ENCODE results near the gene ANKRD40.
"Not testable (repeated sequence)": the region's sequence is repeated elsewhere in the genome, so short reads cannot be mapped to it uniquely, and the experiment has no call there.

Gene ANKRD40

GRCh38 chr17:50685691-50686493 lies 21.8 kb downstream of the ANKRD40 start:
- DNase-seq (ENCODE audit: low spot score), result no peak

DNA sequence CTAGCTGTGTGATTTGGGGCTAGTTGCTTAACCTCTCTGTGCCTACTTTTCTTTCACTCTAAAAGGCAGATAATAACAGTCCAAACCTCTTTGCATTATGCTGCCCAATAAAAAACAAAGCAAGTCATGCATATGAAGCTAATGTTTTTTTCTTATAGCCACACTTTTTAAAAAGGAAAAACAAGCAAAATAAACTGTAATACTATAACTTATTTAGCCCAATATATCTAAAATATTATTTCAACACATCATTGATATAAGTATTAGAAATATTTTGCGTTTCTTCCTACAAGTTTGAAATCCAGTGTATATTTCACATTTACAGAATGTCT lies 22.4 kb downstream of the ANKRD40 start:
- DNase-seq (ENCODE audit: low spot score), result no peak

DNA sequence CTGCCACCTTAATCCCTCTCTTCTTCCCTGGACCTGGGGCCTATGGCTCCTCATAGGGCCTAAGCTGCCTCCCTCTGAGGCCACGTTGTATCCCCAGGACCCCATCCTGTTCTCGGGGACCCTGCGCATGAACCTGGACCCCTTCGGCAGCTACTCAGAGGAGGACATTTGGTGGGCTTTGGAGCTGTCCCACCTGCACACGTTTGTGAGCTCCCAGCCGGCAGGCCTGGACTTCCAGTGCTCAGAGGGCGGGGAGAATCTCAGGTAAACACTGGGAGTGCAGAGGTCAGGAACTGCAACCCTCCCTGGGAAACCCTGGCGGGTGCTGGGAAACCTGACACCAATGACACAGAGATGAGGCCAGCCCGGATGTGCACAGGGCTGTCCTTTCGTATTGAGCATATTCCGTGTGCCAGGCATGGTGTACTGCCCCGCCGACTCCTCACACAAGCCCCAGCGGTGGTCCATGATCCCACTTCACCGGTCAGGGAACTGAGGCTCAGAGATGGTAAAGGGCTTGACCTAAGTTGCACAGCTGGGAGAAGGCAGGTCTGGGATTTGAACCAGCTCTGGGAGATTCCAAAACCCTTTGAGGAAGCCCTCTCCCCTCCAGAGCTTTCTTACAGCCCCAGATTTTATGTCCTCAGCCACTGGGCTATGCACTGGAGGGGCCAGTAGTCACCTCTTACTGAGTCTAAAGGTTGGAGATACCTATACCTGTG lies 22.9 kb downstream of the ANKRD40 start:
- DNase-seq (ENCODE audit: low spot score), result peak; percentile 93

- DNase-seq (ENCODE audit: low spot score), result no peak
Measured at GRCh38 chr17:50684288-50684611, 23.5 kb downstream of the ANKRD40 start.

- no peak for DNase-seq (ENCODE audit: low spot score)
Measured at GRCh38 chr17:50683434-50684287, 24.1 kb downstream of the ANKRD40 start.

DNA sequence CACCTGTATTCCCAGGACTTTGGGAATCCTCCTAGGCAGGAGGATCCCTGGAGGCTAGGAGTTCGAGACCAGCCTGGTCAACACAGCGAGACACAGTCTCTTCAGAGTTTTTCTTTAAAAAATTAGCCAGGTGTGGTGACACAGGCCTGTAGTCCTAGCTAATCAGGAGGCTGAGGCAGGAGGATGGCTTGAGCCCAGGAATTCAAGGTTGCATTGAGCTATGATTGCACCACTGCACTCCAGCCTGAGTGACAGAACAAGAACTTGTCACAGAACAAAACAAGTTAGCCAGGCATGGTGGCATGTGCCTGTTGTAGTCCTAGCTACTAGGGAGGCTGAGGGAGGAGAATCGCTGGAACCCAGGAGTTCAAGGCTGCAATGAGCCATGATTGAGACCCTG lies 24.8 kb downstream of the ANKRD40 start:
- no peak for DNase-seq (ENCODE audit: low spot score)

GRCh38 chr17:50682441-50682840 lies 25.3 kb downstream of the ANKRD40 start:
- DNase-seq (ENCODE audit: low spot score), result no peak

DNA sequence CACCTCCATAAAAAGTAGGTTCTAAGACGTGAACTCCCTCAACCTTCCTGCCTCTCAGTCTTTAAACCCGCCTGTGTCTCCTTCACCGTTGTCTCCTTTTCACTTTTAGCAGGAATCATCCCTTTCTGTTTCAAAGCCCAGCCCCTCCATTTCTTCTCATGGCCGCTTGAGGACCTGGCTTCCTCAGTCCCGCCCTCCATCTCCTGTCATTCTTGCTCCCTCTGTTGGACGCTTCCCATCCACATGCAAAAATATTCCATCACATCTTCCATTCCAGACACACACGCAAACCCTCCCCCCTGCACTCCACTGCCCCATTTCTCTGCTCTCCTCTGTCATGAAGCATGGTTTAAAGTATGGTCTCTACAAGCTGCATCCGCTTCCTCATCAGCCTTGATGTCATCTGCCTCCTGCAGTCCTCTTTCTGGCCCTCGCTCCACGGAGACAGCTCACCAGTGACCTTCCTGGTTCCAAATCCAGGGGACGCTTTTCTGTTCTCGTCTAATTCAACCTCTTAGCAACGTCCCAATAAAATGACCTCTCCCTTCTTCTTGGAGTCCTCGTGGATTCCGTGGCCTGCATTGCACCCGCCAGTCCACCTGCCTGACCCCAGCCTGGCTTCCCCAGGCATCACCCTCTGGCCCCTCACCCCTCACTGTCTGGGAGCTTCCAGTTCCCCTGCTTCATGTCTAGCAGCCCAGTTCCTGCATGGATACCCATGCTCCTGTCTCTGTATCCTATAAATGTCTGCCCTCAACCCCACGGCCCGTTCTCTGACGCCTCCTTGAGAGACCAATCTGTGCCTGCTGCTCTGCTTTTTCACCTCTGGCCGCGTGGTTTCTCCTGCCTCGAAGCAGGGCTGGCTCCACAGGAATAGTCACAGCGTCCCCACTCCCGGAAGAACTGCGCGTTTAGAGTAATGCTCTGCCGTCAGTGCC lies 26.2 kb downstream of the ANKRD40 start:
- DNase-seq (ENCODE audit: low spot score), result peak; percentile 59

- DNase-seq (ENCODE audit: low spot score), result not testable (repeated sequence)
Measured at GRCh38 chr17:50680543-50681262, 27.0 kb downstream of the ANKRD40 start.

DNA sequence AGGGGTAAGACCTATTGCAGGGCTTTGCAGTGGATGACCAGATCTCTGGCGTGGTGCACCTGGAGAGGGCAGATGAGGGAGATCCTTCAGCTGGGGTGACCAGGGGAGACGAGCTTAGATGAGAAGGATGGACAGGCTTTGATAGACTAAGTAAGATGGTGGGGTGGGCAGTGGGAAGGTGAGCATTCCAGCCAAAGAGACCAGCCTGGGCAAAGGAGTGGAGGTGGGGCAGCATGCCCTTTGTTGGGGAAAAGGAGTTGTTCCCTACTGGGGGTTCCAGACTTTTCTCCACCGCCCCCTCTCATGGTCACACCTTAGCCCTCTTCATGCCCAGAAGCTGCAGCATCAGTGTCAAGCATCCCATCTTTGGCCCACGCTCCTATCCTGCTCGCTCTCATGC lies 27.6 kb downstream of the ANKRD40 start:
- no peak for DNase-seq (ENCODE audit: low spot score)

DNA sequence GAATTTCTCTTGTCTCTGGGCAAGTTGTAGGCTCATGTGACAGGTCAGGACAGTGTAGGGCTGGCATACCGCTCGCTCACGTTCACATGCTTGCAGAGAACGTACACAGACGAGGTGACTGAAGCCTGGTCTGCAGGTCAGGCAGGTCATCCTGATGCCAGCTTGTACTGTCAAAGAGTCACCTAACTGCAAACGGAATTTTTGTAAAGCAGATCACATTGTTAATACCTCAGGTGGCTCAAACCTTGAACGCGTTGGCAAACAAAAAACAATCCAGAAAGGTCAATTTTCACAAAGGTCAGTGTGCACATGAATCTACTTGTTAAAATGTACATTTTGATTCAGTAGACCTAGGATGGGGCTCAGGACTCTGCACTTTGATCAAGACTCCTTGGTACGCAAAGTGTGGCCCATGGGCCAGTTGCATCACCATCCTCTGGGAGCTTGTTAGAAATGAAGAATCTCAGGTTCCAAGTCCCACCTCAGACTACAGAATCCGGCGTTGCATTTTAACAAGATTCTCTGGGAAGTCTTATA lies 28.6 kb downstream of the ANKRD40 start:
- DNase-seq (ENCODE audit: low spot score), result no peak

DNA sequence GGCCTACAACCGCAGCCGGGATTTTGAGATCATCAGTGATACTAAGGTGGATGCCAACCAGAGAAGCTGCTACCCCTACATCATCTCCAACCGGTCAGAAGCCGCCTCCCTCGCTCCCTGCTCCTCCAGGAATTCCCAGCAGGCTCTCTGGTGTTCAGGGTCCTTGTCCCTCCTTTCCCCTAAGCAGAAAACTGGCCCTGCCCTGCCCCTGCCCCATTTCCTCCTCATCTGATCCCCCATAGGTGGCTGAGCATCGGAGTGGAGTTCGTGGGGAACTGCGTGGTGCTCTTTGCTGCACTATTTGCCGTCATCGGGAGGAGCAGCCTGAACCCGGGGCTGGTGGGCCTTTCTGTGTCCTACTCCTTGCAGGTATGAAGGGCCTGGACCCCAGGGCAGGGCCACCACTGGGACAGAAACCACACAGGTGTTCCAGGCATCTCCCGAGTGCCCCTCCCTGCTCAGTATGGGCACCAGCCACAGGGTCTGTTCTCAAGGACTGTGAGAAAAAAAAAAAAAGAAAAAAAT lies 29.8 kb downstream of the ANKRD40 start:
- DNase-seq (ENCODE audit: low spot score), result no peak

DNA sequence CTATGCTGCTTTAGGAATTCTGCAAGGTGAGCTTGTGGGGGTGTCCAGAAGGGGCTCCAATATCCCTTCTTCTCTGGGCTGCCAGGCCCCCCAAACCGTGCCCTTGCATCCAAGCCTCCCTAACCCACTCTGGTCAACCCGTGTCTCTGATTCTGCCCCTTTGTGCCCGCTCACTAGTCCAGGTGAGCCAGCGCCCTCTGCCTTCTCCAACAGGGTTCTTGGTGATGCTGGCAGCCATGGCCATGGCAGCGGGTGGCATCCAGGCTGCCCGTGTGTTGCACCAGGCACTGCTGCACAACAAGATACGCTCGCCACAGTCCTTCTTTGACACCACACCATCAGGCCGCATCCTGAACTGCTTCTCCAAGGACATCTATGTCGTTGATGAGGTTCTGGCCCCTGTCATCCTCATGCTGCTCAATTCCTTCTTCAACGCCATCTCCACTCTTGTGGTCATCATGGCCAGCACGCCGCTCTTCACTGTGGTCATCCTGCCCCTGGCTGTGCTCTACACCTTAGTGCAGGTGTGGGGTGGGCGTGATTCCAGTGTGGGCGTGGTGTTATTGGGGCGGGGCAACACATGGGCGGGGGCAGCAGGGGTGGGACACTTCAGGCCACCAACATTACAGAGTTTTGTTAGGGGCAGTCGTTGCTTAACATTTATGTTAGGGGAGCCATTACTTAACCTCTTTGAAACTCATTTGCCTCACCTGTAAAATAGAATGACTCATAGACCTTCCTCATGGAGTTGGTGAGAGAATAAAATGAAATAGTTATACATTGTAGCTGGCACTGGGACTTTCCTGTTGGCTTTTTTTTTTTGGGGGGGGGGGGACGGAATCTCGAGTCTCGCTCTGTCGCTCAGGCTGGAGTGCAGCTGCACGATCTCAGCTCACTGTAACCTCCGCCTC lies 31.4 kb downstream of the ANKRD40 start:
- no peak for DNase-seq (ENCODE audit: low spot score)

DNA sequence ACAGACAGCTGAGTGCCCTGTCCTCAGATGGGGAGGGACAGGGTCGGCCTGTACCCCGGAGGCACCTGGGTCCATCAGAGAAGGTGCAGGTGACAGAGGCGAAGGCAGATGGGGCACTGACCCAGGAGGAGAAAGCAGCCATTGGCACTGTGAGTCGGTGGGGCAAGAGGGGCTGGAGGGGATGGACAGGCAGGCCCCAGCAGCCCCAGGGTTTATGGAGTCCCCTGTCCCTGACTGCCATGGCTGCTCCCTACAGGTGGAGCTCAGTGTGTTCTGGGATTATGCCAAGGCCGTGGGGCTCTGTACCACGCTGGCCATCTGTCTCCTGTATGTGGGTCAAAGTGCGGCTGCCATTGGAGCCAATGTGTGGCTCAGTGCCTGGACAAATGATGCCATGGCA lies 32.1 kb downstream of the ANKRD40 start:
- no peak for DNase-seq (ENCODE audit: low spot score)

GRCh38 chr17:50675190-50675589 lies 32.5 kb downstream of the ANKRD40 start:
- DNase-seq (ENCODE audit: low spot score), result no peak

DNA sequence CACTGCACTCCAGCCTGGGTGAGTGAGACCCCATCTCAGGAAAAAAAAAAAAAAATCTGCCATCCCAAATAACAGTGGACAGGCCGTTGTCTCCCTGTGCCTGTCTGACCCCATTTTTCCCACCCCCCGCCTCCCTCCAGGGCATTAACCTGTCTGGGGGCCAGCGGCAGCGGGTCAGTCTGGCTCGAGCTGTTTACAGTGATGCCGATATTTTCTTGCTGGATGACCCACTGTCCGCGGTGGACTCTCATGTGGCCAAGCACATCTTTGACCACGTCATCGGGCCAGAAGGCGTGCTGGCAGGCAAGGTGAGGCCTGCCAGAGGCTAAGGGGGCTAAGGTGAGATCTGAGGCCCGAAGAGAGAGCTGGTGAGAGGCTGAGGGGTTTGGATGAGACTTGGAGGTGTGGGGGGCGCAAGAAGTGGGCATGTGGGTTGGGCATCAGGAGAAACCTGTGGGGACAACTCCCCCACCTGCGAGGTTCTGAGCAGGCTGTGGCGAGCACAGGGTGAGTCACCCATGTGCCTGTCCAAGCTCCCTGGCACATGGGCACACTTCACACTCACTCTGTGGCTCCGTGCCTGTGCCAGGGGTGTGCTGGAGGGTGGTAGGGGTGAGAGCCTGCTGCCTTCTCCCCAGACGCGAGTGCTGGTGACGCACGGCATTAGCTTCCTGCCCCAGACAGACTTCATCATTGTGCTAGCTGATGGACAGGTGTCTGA lies 34.7 kb downstream of the ANKRD40 start:
- DNase-seq (ENCODE audit: low spot score), result no peak

GRCh38 chr17:50672071-50672470 lies 35.6 kb downstream of the ANKRD40 start:
- DNase-seq (ENCODE audit: low spot score), result no peak

- no peak for DNase-seq (ENCODE audit: low spot score)
Measured at GRCh38 chr17:50668838-50669581, 38.7 kb downstream of the ANKRD40 start.
